K562 (cell line): ENCODE results near the gene ATP6V0C. TPM values are rescaled to one million over a fixed set of nuclear protein-coding genes. Genes with fewer than 3 reads are reported as not detected.

Source experiments
- ATF3 ChIP-seq, 2 experiments: fragments of 450-650 bp in 1 of 2; sonication (generic) in 1 of 2; formaldehyde crosslinking in 1 of 2; IDR thresholded peaks in 1 of 2; conservative IDR thresholded peaks in 1 of 2; 2 replicates each; pipeline versions ENCODE4 v1.6.1 to v1.8.1; 2016 to 2023; ENCODE audit warnings: mild to moderate bottlenecking in 2 of 2, moderate library complexity in 2 of 2, inconsistent platforms in 1 of 2, missing genetic modification reagents in 1 of 2
- CCNT2 ChIP-seq: IDR thresholded peaks from 2 replicates; pipeline ENCODE4 v1.6.1; 2011; ENCODE audit warnings: borderline replicate concordance, low read depth, mild to moderate bottlenecking, moderate library complexity, mixed read lengths, low read length; ENCODE audit not compliant: insufficient read length; ENCODE audit errors: extremely low read depth
- EGR1 ChIP-seq: fragments of 450-650 bp; conservative IDR thresholded peaks from 2 replicates; pipeline ENCODE4 v1.6.1; 2017; ENCODE audit warnings: mild to moderate bottlenecking
- GABPA ChIP-seq: fragments of 200-800 bp; sonication (Bioruptor generic); conservative IDR thresholded peaks from 2 replicates; pipeline ENCODE4 v1.6.1; 2016; ENCODE audit warnings: low read depth, missing genetic modification characterization, missing compliant biosample characterization
- KDM5B ChIP-seq: fragments of 200-600 bp; sonication (generic); IDR thresholded peaks from 2 replicates; pipeline ENCODE4 v1.6.1; 2012; ENCODE audit warnings: low read depth, mild to moderate bottlenecking, moderate library complexity, low read length, control low read depth, inconsistent platforms; ENCODE audit not compliant: insufficient replicate concordance
- PCBP1 ChIP-seq: fragments of 200-400 bp; formaldehyde crosslinking; IDR thresholded peaks from 2 replicates; pipeline ENCODE4 v1.6.1; 2018; ENCODE audit warnings: mild to moderate bottlenecking, low read depth, low read length; ENCODE audit not compliant: poor library complexity, severe bottlenecking
- PRDM10 ChIP-seq: fragments of 450-650 bp; IDR thresholded peaks from 2 replicates; pipeline ENCODE4 v1.6.1; 2018; ENCODE audit not compliant: partially characterized antibody
- RBBP5 ChIP-seq: fragments of 200-600 bp; sonication (generic); IDR thresholded peaks from 2 replicates; pipeline ENCODE4 v1.6.1; 2012; ENCODE audit warnings: borderline replicate concordance, mild to moderate bottlenecking, low read length, control low read depth, inconsistent platforms; ENCODE audit not compliant: insufficient read depth, poor library complexity, severe bottlenecking
- RCOR1 ChIP-seq, 2 experiments: IDR thresholded peaks; 2 replicates each; pipeline ENCODE4 v1.6.1; 2012; ENCODE audit warnings: low read depth in 2 of 2, low read length in 2 of 2, borderline replicate concordance in 1 of 2, improper control_type of control experiment in 1 of 2
- RFX5 ChIP-seq: IDR thresholded peaks from 2 replicates; pipeline ENCODE4 v1.6.1; 2011; ENCODE audit warnings: low read depth, mild to moderate bottlenecking, improper control_type of control experiment, low read length
- SIN3A ChIP-seq, 2 experiments: fragments of 150-350 bp in 1 of 2; IDR thresholded peaks; 2 replicates each; pipeline ENCODE4 v1.6.1; 2011 to 2016; ENCODE audit warnings: borderline replicate concordance in 2 of 2, low read depth in 2 of 2, low read length in 2 of 2, mild to moderate bottlenecking in 2 of 2, moderate library complexity in 2 of 2; ENCODE audit not compliant: control insufficient read depth in 1 of 2
- SRSF3 ChIP-seq: fragments of 200-400 bp; formaldehyde crosslinking; IDR thresholded peaks from 2 replicates; pipeline ENCODE4 v1.6.1; 2016; ENCODE audit warnings: mild to moderate bottlenecking, low read length, moderate library complexity; ENCODE audit not compliant: insufficient read depth
- TAF1 ChIP-seq: IDR thresholded peaks from 2 replicates; pipeline ENCODE4 v1.6.1; 2011; ENCODE audit warnings: mild to moderate bottlenecking, low read length, moderate library complexity; ENCODE audit not compliant: insufficient read depth, control insufficient read depth, severe bottlenecking; ENCODE audit errors: extremely low read depth
- TEAD4 ChIP-seq, 2 experiments: sonication (generic) in 1 of 2; formaldehyde crosslinking in 1 of 2; IDR thresholded peaks; 2 replicates each; pipeline versions ENCODE4 v1.6.1 to v1.8.0; 2012 to 2022; ENCODE audit warnings: borderline replicate concordance in 1 of 2, inconsistent platforms in 1 of 2, low read length in 1 of 2, mild to moderate bottlenecking in 1 of 2, missing genetic modification reagents in 1 of 2
- ZMIZ1 ChIP-seq, 2 experiments: fragments of 150-350 bp in 1 of 2; IDR thresholded peaks; 2 replicates each; pipeline ENCODE4 v1.6.1; 2012 to 2016; ENCODE audit warnings: low read depth in 2 of 2, low read length in 2 of 2, mild to moderate bottlenecking in 1 of 2, moderate library complexity in 1 of 2
- polyA plus RNA-seq, 8 experiments: library from polyadenylated mRNA; depleted of rRNA in 4 of 8; stranded (reverse) in 5 of 8; unstranded in 3 of 8; fragments of >200 nt; fragmentation: Nextera tagmentation in 2 of 8; fragmentation: Illumina TruSeq in 1 of 8; extraction: Ambion mirVana in 2 of 8; extraction: Trizol in 1 of 8; gene quantifications; 2 replicates each; pipeline versions ENCODE4 v1.2.1 to v1.2.3, GENCODE V29; 2011 to 2014; ENCODE audit warnings: inconsistent platforms in 1 of 8, missing spikeins in 1 of 8
- total RNA-seq, 7 experiments: library from RNA; depleted of rRNA in 6 of 7; stranded (reverse); fragments of >200 nt in 6 of 7; fragmentation: Illumina TruSeq in 2 of 7; extraction: Trizol in 2 of 7; gene quantifications; 2 replicates each; pipeline versions ENCODE4 v1.2.1 to v1.2.3, GENCODE V29; 2011 to 2021; ENCODE audit warnings: low replicate concordance in 1 of 7

Gene ATP6V0C
- total and polyA plus RNA-seq, 9 of the 15 experiments (the other 6 are each of a cell fraction or from before 2014, with no cell fraction given) = 2.9 to 228 (median 22.7) TPM

GRCh38 chr16:2531696-2532493 is 18.1 kb downstream of the ATP6V0C start (continued):
- TF ChIP-seq TEAD4 (IDR thresholded peaks at IDR 0.05; ENCODE audit: low read length) (0 out of 2 replicates have a peak, but pooled peaks have one; percentile 6), TEAD4 (CRISPR knock-in tag; IDR thresholded peaks at IDR 0.05; ENCODE audit: borderline replicate concordance) (no peak), ATF3 (IDR thresholded peaks at IDR 0.05) (peak; percentile 64), ATF3 (CRISPR knock-in tag; conservative IDR thresholded peaks at IDR 0.05) (no peak), PCBP1 (no peak), SIN3A (IDR thresholded peaks at IDR 0.05; ENCODE audit: borderline replicate concordance in 2 of 2, control insufficient read depth in 1 of 2, low read depth in 2 of 2, low read length in 2 of 2) (peak in 1 of 2 experiments; percentile 69; a peak in 1 of 4 replicates), RBBP5 (no peak), TAF1 (peak; percentile 47), ZMIZ1 (IDR thresholded peaks at IDR 0.05; ENCODE audit: low read depth in 2 of 2, low read length in 2 of 2) (no peak), PRDM10 (no peak), EGR1 (peak; percentile 49; the same call in 1 of the 2 replicates), KDM5B (peak; percentile 61), RFX5 (no peak), SRSF3 (no peak), CCNT2 (peak; percentile 95), RCOR1 (IDR thresholded peaks at IDR 0.05; ENCODE audit: borderline replicate concordance in 1 of 2, low read depth in 2 of 2, low read length in 2 of 2) (peak in 1 of 2 experiments; percentile 42; a peak in 1 of 4 replicates), GABPA (tag) (no peak)
